Smooth muscle cell (in vitro differentiated cells): Measurements from ENCODE around the gene NGLY1. TPM values are rescaled to one million over a fixed set of nuclear protein-coding genes. Genes with fewer than 3 reads are reported as not detected.

Experiments
- DNase-seq: peaks from one replicate; lab custom pipeline; 2025; ENCODE audit not compliant: unreplicated experiment; lab: John Stamatoyannopoulos, UW
- H2AFZ ChIP-seq: fragments of 200-600 bp; sonication (generic); 2 replicates; pipeline ENCODE4 v1.6.0; 2016; ENCODE audit warnings: antibody characterized with exemption, low read depth, mild to moderate bottlenecking
- H3F3A ChIP-seq: fragments of 200-600 bp; sonication (generic); 2 replicates; pipeline ENCODE4 v1.6.0; 2017; ENCODE audit warnings: antibody characterized with exemption, low read depth
- H3K27ac ChIP-seq: fragments of 200-600 bp; sonication (generic); 2 replicates; pipeline ENCODE4 v1.5.1; 2016; ENCODE audit warnings: low read depth, mild to moderate bottlenecking
- H3K27me3 ChIP-seq: fragments of 200-600 bp; sonication (generic); 2 replicates; pipeline ENCODE4 v1.6.1; 2016; ENCODE audit warnings: low read depth, mild to moderate bottlenecking
- H3K36me3 ChIP-seq: fragments of 200-600 bp; sonication (generic); 2 replicates; pipeline ENCODE4 v1.5.1; 2016; ENCODE audit warnings: low read depth
- H3K4me1 ChIP-seq: fragments of 200-600 bp; sonication (generic); 2 replicates; pipeline ENCODE4 v1.5.1; 2016; ENCODE audit warnings: low read depth
- H3K4me2 ChIP-seq: fragments of 200-600 bp; sonication (generic); 2 replicates; pipeline ENCODE4 v1.6.0; 2016; ENCODE audit warnings: mild to moderate bottlenecking
- H3K4me3 ChIP-seq: fragments of 200-600 bp; sonication (generic); 2 replicates; pipeline ENCODE4 v1.5.1; 2016; ENCODE audit warnings: mild to moderate bottlenecking
- H3K79me2 ChIP-seq: fragments of 200-600 bp; sonication (generic); 2 replicates; pipeline ENCODE4 v1.6.0; 2016; ENCODE audit warnings: low read depth, mild to moderate bottlenecking
- H3K9ac ChIP-seq: fragments of 200-600 bp; sonication (generic); 2 replicates; pipeline ENCODE4 v1.6.0; 2016; ENCODE audit warnings: low read depth
- H3K9me3 ChIP-seq: fragments of 200-600 bp; sonication (generic); replicated peaks from 2 replicates; pipeline ENCODE4 v1.5.1; 2016; ENCODE audit warnings: low read depth
- H4K20me1 ChIP-seq: fragments of 200-600 bp; sonication (generic); 2 replicates; pipeline ENCODE4 v1.6.0; 2016; ENCODE audit warnings: low read depth
- CTCF ChIP-seq: fragments of 200-600 bp; sonication (generic); IDR thresholded peaks from 2 replicates; pipeline ENCODE4 v1.5.1; 2017; ENCODE audit warnings: borderline replicate concordance, mild to moderate bottlenecking, antibody characterized with exemption; ENCODE audit not compliant: insufficient read depth, poor library complexity, severe bottlenecking
- WGBS: methylation state at CpG from one replicate; pipeline ENCODE4 v1.1.7; 2016; ENCODE audit warnings: low lambda C conversion rate; 5-methylcytosine and 5-hydroxymethylcytosine counted together
- polyA plus RNA-seq: library from polyadenylated mRNA; unstranded; fragments of >200 nt; fragmentation: Nextera tagmentation; extraction: Ambion mirVana; gene quantifications from 2 replicates; pipeline ENCODE4 v1.2.1, GENCODE V29; 2016
- total RNA-seq: library from RNA; depleted of rRNA; stranded (reverse); fragments of >200 nt; gene quantifications from 2 replicates; pipeline ENCODE4 v1.2.3, GENCODE V29; 2014

NGLY1 gene
- total and polyA plus RNA-seq, 2 experiments from 2014 or later, result 29.0 to 35.8 TPM

GRCh38 chr3:25749031-25749581 lies 34.1 kb downstream of the NGLY1 start:
- Histone ChIP-seq H3K79me2 (no peaks in the 10 kb centered on the region), H4K20me1 (no peaks in the 10 kb centered on the region), H3K36me3 (peaks cover 13% of the 10 kb centered on the region), H2AFZ (no peak overlapping the region), H3F3A (no peaks in the 10 kb centered on the region), H3K4me3 (no peak overlapping the region), H3K27ac (no peak overlapping the region), H3K9me3 (no peaks in the 10 kb centered on the region), H3K4me1 (peaks cover 11% of the 10 kb centered on the region), H3K27me3 (no peaks in the 10 kb centered on the region), H3K4me2 (no peak overlapping the region), H3K9ac (no peak overlapping the region)
- DNase-seq, result no peak
- TF ChIP-seq CTCF, result no peak
- 82% methylated on average over 6 of the region's 6 CpGs for WGBS

GRCh38 chr3:25748189-25748588 lies 35.1 kb downstream of the NGLY1 start:
- no peak overlapping the region for H3K9ac ChIP-seq
- peaks cover 13% of the 10 kb centered on the region for H3K36me3 ChIP-seq
- WGBS, result 91% methylated on average over 3 of the region's 3 CpGs
- no peaks in the 10 kb centered on the region for H3F3A ChIP-seq
- no peak overlapping the region for H2AFZ ChIP-seq
- H3K27ac ChIP-seq, result no peak overlapping the region
- H3K4me3 ChIP-seq, result no peak overlapping the region
- no peaks in the 10 kb centered on the region for H3K79me2 ChIP-seq
- H4K20me1 ChIP-seq, result no peaks in the 10 kb centered on the region
- no peak for DNase-seq
- TF ChIP-seq CTCF, result no peak
- peaks cover 11% of the 10 kb centered on the region for H3K4me1 ChIP-seq
- H3K9me3 ChIP-seq, result no peaks in the 10 kb centered on the region
- H3K4me2 ChIP-seq, result no peak overlapping the region
- no peaks in the 10 kb centered on the region for H3K27me3 ChIP-seq

- TF ChIP-seq CTCF, result no peak
- no peaks in the 10 kb centered on the region for H3F3A ChIP-seq
- no peaks in the 10 kb centered on the region for H3K79me2 ChIP-seq
- peaks cover 11% of the 10 kb centered on the region for H3K4me1 ChIP-seq
- no peak overlapping the region for H3K9ac ChIP-seq
- H3K9me3 ChIP-seq, result no peaks in the 10 kb centered on the region
- no peaks in the 10 kb centered on the region for H4K20me1 ChIP-seq
- peaks cover 13% of the 10 kb centered on the region for H3K36me3 ChIP-seq
- DNase-seq, result no peak
- no peak overlapping the region for H3K4me3 ChIP-seq
- peak overlapping the region; percentile 10 for H3K27ac ChIP-seq
- H3K27me3 ChIP-seq, result no peaks in the 10 kb centered on the region
- H3K4me2 ChIP-seq, result no peak overlapping the region
- no peak overlapping the region for H2AFZ ChIP-seq
These were observed 36.2 kb downstream of the NGLY1 start for GRCh38 chr3:25747033-25747432.

GRCh38 chr3:25744470-25744869 lies 38.8 kb downstream of the NGLY1 start:
- Histone ChIP-seq H4K20me1 (no peaks in the 10 kb centered on the region), H3K79me2 (no peaks in the 10 kb centered on the region), H3K27me3 (no peaks in the 10 kb centered on the region), H3K4me2 (no peak overlapping the region), H3K9me3 (no peaks in the 10 kb centered on the region), H2AFZ (no peak overlapping the region), H3F3A (no peaks in the 10 kb centered on the region), H3K27ac (no peak overlapping the region), H3K9ac (no peak overlapping the region), H3K36me3 (peaks cover 5% of the 10 kb centered on the region), H3K4me3 (no peak overlapping the region), H3K4me1 (peaks cover 11% of the 10 kb centered on the region)
- no peak for DNase-seq
- WGBS, result 98% methylated on average over 3 of the region's 3 CpGs
- TF ChIP-seq CTCF, result no peak
